PC-9 (cell line): ENCODE results near the gene DLGAP1. TPM values are rescaled to one million over a fixed set of nuclear protein-coding genes. Genes with fewer than 3 reads are reported as not detected.

ENCODE experiments used
- BruUV-seq: library from RNA; stranded (reverse); fragments of 400-500 nt; replicated peaks from 2 replicates; lab custom pipeline; 2021; lab: Mats Ljungman, UMichigan
- CTCF ChIA-PET: fragments of 300-600 bp; sonication (Branson Sonifier 250); formaldehyde crosslinking; loops from one replicate; lab custom pipeline; 2022; ENCODE audit warnings: antibody characterized with exemption; lab: Charles Lee
- POLR2A ChIA-PET: fragments of 300-600 bp; sonication (Branson Sonifier 250); formaldehyde crosslinking; loops from one replicate; lab custom pipeline; 2022; ENCODE audit warnings: antibody characterized with exemption; ENCODE audit not compliant: unreplicated experiment; lab: Charles Lee
- DNase-seq, 2 experiments: peaks; one replicate each; pipeline versions ENCODE4 v3.0.0 to v3.0.0-alpha.2; 2015 to 2022; ENCODE audit warnings: mixed read lengths in 1 of 2
- H2AFZ ChIP-seq: fragments of 200-600 bp; sonication (generic); 2 replicates; pipeline ENCODE4 v1.8.1; 2017; ENCODE audit warnings: antibody characterized with exemption
- H3F3A ChIP-seq: fragments of 200-600 bp; sonication (generic); 2 replicates; pipeline ENCODE4 v1.8.1; 2017; ENCODE audit warnings: antibody characterized with exemption, mild to moderate bottlenecking, low read depth; ENCODE audit not compliant: insufficient read depth
- H3K27ac ChIP-seq: fragments of 200-600 bp; sonication (generic); 2 replicates; pipeline ENCODE4 v1.6.1; 2016; ENCODE audit warnings: mixed run types
- H3K27me3 ChIP-seq: fragments of 200-600 bp; sonication (generic); 2 replicates; pipeline ENCODE4 v1.6.1; 2016; ENCODE audit warnings: low read depth, mixed run types; ENCODE audit not compliant: insufficient read depth
- H3K36me3 ChIP-seq: fragments of 200-600 bp; sonication (generic); 2 replicates; pipeline ENCODE4 v1.6.1; 2016; ENCODE audit warnings: low read depth, mixed run types
- H3K4me1 ChIP-seq: fragments of 200-600 bp; sonication (generic); replicated peaks from 2 replicates; pipeline ENCODE4 v1.6.1; 2016; ENCODE audit warnings: mixed run types; ENCODE audit not compliant: insufficient read depth
- H3K4me2 ChIP-seq: fragments of 200-600 bp; sonication (generic); 2 replicates; pipeline ENCODE4 v1.6.1; 2017; ENCODE audit warnings: mixed run types
- H3K4me3 ChIP-seq: fragments of 200-600 bp; sonication (generic); 2 replicates; pipeline ENCODE4 v1.6.1; 2016; ENCODE audit warnings: mixed run types
- H3K79me2 ChIP-seq: fragments of 200-600 bp; sonication (generic); 2 replicates; pipeline ENCODE4 v1.6.1; 2017; ENCODE audit warnings: low read depth, mixed run types
- H3K9me2 ChIP-seq: fragments of 200-600 bp; sonication (generic); 2 replicates; pipeline ENCODE4 v1.8.1; 2017; ENCODE audit warnings: mild to moderate bottlenecking; ENCODE audit not compliant: insufficient read depth
- H3K9me3 ChIP-seq: fragments of 200-600 bp; sonication (generic); 2 replicates; pipeline ENCODE4 v1.8.1; 2016; ENCODE audit warnings: low read depth; ENCODE audit not compliant: insufficient read depth
- H4K20me1 ChIP-seq: fragments of 200-600 bp; sonication (generic); 2 replicates; pipeline ENCODE4 v1.8.1; 2017; ENCODE audit not compliant: insufficient read depth
- EZH2 ChIP-seq: fragments of 200-600 bp; sonication (generic); IDR thresholded peaks from 2 replicates; pipeline ENCODE4 v1.8.0; 2017; ENCODE audit warnings: antibody characterized with exemption, low read depth
- intact Hi-C: fragments of 100-400 bp; cut with micrococcal nuclease; formaldehyde crosslinking; loops from one replicate; pipeline ENCODE4 v1.10.0; 2022; ENCODE audit not compliant: unreplicated experiment
- total RNA-seq: library from RNA; stranded (reverse); gene quantifications from 2 replicates; pipeline ENCODE4 v1.2.3, GENCODE V29; 2021
- TF ChIP-seq, protein P1 (sequence below): fragments of 200-600 bp; sonication (generic); conservative IDR thresholded peaks from 2 replicates; pipeline ENCODE4 v1.6.1; 2017; ENCODE audit warnings: mixed run types, antibody characterized with exemption, mild to moderate bottlenecking, moderate library complexity

The DLGAP1 gene
- total RNA-seq, 1 experiment from 2014 or later = not detected

DNA sequence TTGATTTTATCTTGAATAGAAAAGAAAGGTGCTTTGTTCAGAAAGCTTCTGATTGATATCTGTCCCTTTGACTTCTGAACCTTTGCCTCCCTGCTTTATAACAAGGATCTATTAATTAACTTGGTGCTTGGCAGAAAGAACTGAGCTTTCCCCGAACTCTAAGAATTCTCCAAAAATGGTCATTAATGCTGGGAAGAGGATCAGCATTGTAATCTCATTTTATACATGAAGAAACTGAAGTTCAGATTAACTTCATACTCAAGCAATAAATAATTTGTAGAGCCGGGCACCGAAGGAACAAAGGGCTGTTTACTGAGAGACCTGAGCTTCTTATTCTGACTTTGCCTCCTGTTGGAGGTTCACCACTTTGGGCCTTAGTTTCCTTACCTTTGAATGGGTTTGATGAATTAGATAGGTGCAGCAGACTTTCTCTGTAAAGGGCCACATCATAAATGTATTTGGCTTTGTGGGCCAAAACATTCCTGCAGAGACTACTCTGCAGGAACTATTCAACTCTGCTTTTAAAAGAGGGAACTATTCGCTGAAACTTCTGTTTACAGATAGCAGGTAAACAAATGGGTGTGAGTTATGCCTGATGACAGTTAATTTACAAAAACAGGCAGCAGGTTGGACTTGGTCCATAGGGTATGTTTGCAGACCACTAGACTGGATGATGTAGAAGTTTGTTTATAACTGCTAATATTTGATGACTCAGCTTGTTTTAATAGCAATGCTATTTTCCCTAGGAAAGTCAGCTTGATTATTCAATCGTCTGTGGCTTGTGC is 732.3 kb downstream of the DLGAP1 start:
- no peaks in the 10 kb centered on the region for H3K79me2 ChIP-seq
- POLR2A ChIA-PET = no interaction called here
- no peak overlapping the region for H2AFZ ChIP-seq
- no peaks in the 10 kb centered on the region for H3K9me2 ChIP-seq
- H3K4me1 ChIP-seq = peaks cover 19% of the 10 kb centered on the region
- BruUV-seq = no TSS peak
- DNase-seq = no peak
- H3K4me2 ChIP-seq = no peak overlapping the region
- H3K27me3 ChIP-seq = no peaks in the 10 kb centered on the region
- no peaks in the 10 kb centered on the region; the same call in 1 of the 2 replicates for H3K9me3 ChIP-seq
- no peak overlapping the region for H3K27ac ChIP-seq
- no peaks in the 10 kb centered on the region for H3K36me3 ChIP-seq
- no peak overlapping the region for H3K4me3 ChIP-seq
- H4K20me1 ChIP-seq = no peaks in the 10 kb centered on the region
- CTCF ChIA-PET = no interaction called here
- no peaks in the 10 kb centered on the region for H3F3A ChIP-seq
- intact Hi-C loops = no loop called here
- TF ChIP-seq, protein P1, sequence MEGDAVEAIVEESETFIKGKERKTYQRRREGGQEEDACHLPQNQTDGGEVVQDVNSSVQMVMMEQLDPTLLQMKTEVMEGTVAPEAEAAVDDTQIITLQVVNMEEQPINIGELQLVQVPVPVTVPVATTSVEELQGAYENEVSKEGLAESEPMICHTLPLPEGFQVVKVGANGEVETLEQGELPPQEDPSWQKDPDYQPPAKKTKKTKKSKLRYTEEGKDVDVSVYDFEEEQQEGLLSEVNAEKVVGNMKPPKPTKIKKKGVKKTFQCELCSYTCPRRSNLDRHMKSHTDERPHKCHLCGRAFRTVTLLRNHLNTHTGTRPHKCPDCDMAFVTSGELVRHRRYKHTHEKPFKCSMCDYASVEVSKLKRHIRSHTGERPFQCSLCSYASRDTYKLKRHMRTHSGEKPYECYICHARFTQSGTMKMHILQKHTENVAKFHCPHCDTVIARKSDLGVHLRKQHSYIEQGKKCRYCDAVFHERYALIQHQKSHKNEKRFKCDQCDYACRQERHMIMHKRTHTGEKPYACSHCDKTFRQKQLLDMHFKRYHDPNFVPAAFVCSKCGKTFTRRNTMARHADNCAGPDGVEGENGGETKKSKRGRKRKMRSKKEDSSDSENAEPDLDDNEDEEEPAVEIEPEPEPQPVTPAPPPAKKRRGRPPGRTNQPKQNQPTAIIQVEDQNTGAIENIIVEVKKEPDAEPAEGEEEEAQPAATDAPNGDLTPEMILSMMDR = no peak
- no peak for TF ChIP-seq EZH2

DNA sequence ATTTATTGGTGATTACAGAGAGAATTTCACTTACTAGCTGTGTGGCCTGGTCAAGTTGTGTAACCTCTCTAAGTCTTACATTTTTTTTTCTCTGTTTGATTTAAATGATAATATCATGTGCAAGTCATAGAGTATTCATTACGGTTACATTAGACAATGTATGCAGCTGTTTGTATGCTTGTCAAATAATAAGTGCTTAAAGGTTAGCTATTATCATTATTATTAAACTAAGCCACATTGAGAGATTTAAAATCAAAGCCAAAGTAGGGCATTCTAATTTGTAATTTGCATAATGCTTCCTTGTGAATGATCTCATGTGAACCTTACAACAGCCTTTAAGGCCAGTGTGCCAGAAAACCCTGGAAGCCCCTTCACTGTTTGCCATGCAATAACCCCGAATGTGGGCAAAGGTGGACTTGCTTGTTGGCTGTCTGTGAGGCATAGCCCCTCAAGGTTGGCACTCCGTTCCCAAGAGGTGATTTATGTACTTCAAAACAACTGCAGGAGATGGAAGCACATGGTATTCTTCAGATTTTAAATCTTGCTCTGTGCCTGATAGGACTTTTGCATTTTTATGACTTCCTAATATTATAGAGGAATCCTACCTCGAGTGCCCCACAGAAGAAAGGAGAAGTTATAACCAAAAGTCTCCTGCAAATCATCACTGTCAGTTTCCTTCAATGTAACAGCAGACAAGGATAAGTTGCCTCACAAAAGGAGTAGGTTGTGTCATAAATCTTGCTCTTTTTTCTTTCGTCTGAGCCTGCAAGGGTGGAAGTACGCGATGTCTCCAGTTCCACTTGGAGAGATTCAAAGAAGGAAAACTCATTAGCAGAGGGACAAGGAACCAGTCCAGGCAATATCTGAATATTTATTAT is 733.1 kb downstream of the DLGAP1 start:
- H3K36me3 ChIP-seq = no peaks in the 10 kb centered on the region
- ChIA-PET CTCF (no interaction called here), POLR2A (no interaction called here)
- no peaks in the 10 kb centered on the region for H3K27me3 ChIP-seq
- DNase-seq = no peak
- peaks cover 19% of the 10 kb centered on the region for H3K4me1 ChIP-seq
- no TSS peak for BruUV-seq
- intact Hi-C loops = no loop called here
- H3K9me3 ChIP-seq = no peaks in the 10 kb centered on the region; the same call in 1 of the 2 replicates
- no peak overlapping the region for H2AFZ ChIP-seq
- no peak overlapping the region for H3K27ac ChIP-seq
- H3K4me2 ChIP-seq = no peak overlapping the region
- TF ChIP-seq EZH2 = no peak
- TF ChIP-seq, protein P1 = no peak
- H4K20me1 ChIP-seq = no peaks in the 10 kb centered on the region
- no peaks in the 10 kb centered on the region for H3K79me2 ChIP-seq
- H3F3A ChIP-seq = no peaks in the 10 kb centered on the region
- no peak overlapping the region for H3K4me3 ChIP-seq
- no peaks in the 10 kb centered on the region for H3K9me2 ChIP-seq

DNA sequence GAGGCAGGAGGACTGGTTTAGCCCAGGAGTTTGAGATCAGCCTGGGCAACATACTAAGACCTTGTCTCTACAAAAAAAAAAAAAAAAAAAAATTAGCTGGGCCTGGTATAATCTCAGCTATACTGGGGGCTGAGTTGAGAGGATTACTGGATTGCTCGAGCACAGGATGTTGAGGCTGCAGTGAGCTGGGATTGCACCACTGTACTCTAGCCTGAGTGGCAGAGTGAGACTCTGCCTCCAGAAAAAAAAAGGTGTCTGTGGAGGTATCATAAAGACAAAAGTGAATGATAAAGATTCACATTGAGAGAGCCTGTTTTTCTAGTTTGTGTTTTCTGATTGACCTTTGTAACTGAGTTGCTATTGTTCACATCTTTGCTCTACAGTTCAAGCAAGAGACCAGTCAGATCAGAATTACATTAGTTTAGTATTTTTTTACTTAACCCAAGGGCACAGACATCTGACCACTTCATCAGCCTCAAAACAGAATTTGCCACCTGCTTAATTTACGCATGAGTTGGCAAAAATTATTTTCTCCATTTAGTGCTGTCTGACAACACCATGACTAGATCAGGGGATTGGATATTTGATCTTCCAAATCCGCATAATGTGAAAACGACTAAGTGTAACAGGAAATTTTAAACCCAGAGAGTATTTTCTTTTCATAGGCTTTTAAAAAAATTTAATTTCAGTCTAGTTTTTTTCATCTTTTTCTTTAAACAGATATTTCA is 734.1 kb downstream of the DLGAP1 start:
- no peak overlapping the region for H3K27ac ChIP-seq
- no peaks in the 10 kb centered on the region for H3K79me2 ChIP-seq
- H4K20me1 ChIP-seq = no peaks in the 10 kb centered on the region
- no peaks in the 10 kb centered on the region for H3K36me3 ChIP-seq
- intact Hi-C loops = no loop called here
- no peak overlapping the region for H3K4me3 ChIP-seq
- H3K27me3 ChIP-seq = no peaks in the 10 kb centered on the region
- peak overlapping the region; percentile 15; the same call in 1 of the 2 replicates for H3K4me2 ChIP-seq
- TF ChIP-seq, protein P1 = no peak
- TF ChIP-seq EZH2 = no peak
- H3K4me1 ChIP-seq = peaks cover 19% of the 10 kb centered on the region
- DNase-seq = no peak
- POLR2A ChIA-PET = no interaction called here
- no TSS peak for BruUV-seq
- H3K9me2 ChIP-seq = no peaks in the 10 kb centered on the region
- H3F3A ChIP-seq = no peaks in the 10 kb centered on the region
- no peak overlapping the region for H2AFZ ChIP-seq
- H3K9me3 ChIP-seq = no peaks in the 10 kb centered on the region; the same call in 1 of the 2 replicates
- CTCF ChIA-PET = interaction anchor here (0.6 to 1.0 kb wide), 2 partner anchors 50 to 149 kb away, joined by 3 to 4 read pairs; no protein-coding TSS in a partner anchor
